Measurements from ENCODE around the gene RASGRF1. TPM values are rescaled to one million over a fixed set of nuclear protein-coding genes. Genes with fewer than 3 reads are reported as not detected.

Gene RASGRF1
- total and polyA plus RNA-seq, 9 of the 15 experiments (the other 6 are each of a cell fraction or from before 2014, with no cell fraction given), result 0.03 to 0.58 (median 0.06) TPM; not detected in 1

- H3K4me1 ChIP-seq (replicated peaks in 1 of 2; ENCODE audit: control insufficient read depth in 2 of 2, insufficient read depth in 2 of 2, low read length in 2 of 2), result peaks cover 8 to 14% of the 10 kb centered on the region in 2 experiments
- no TSS peak for BruUV-seq (replicated peaks)
- ATAC-seq, result no peak
- H3K4me3 ChIP-seq, result no peak overlapping the region
- H3K36me3 ChIP-seq (ENCODE audit: control insufficient read depth, insufficient read depth, low read length), result no peaks in the 10 kb centered on the region
- 67% methylated on average over 9 of the region's 9 CpGs for WGBS (ENCODE audit: insufficient coverage, low coverage, missing lambda C conversion rate)
- H4K20me1 ChIP-seq (replicated peaks; ENCODE audit: control insufficient read depth, insufficient read depth, low read length), result 0 out of 2 replicates have a peak, but pooled peaks cover 3% of the 10 kb centered on the region
- H3K27me3 ChIP-seq (ENCODE audit: control insufficient read depth in 2 of 2, insufficient read depth in 2 of 2, low read length in 2 of 2), result peaks cover 14 to 33% of the 10 kb centered on the region in 2 experiments; a peak in 4 of 5 replicates
- H3K27ac ChIP-seq (ENCODE audit: extremely low read depth, low read depth, low read length), result no peak overlapping the region
- H3K9me1 ChIP-seq (ENCODE audit: control insufficient read depth, insufficient read depth, low read length), result peaks cover 5% of the 10 kb centered on the region
- ChIA-PET POLR2A (no interaction called here), CTCF (ENCODE audit: low intra/inter-chr PET ratio) (no interaction called here)
- no peak overlapping the region for H3K9ac ChIP-seq (ENCODE audit: insufficient read depth in 1 of 2, low read depth in 2 of 2, low read length in 2 of 2)
- H3K9me3 ChIP-seq (replicated peaks; ENCODE audit: control insufficient read depth, insufficient read depth, low read depth, low read length), result no peaks in the 10 kb centered on the region
- H3K4me2 ChIP-seq (ENCODE audit: insufficient read depth, low read length), result no peak overlapping the region; the same call in 1 of the 2 replicates
- H2AFZ ChIP-seq (ENCODE audit: low read depth, low read length), result no peak overlapping the region
- in situ Hi-C loops (cut with MboI) (no loop called here), intact Hi-C loops (cut with micrococcal nuclease) (loop anchor here (10.0 kb wide), 1 partner anchor 248 kb away; no protein-coding TSS in a partner anchor)
- DNase-seq (ENCODE audit: extremely low read depth in 1 of 4, low spot score in 3 of 4), result no peak
- no peak for FAIRE-seq
- H3K79me2 ChIP-seq (ENCODE audit: control insufficient read depth, insufficient read depth, low read length), result no peaks in the 10 kb centered on the region
- TF ChIP-seq JUN (IDR thresholded peaks at IDR 0.05; ENCODE audit: borderline replicate concordance, low read depth, low read length) (no peak), JUN (CRISPR knock-in tag; IDR thresholded peaks at IDR 0.05; ENCODE audit: borderline replicate concordance) (no peak), POLR3A (IDR thresholded peaks at IDR 0.05; ENCODE audit: borderline replicate concordance, extremely low read depth, insufficient read depth, insufficient read length) (no peak), CBFB (CRISPR knock-in tag; IDR thresholded peaks at IDR 0.05) (no peak), NBN (IDR thresholded peaks at IDR 0.05; ENCODE audit: low read depth) (no peak), HNRNPLL (IDR thresholded peaks at IDR 0.05; ENCODE audit: low read depth, low read length, poor library complexity, severe bottlenecking) (no peak), GATAD2A (IDR thresholded peaks at IDR 0.05) (no peak), ZNF668 (CRISPR knock-in tag; IDR thresholded peaks at IDR 0.05) (no peak), ZNF121 (CRISPR knock-in tag; conservative IDR thresholded peaks at IDR 0.05) (no peak), ZNF766 (CRISPR knock-in tag; conservative IDR thresholded peaks at IDR 0.05) (no peak), CC2D1A (IDR thresholded peaks at IDR 0.05) (no peak), TRIM24 (IDR thresholded peaks at IDR 0.05) (no peak), ZNF282 (CRISPR knock-in tag; IDR thresholded peaks at IDR 0.05) (no peak), NFRKB (IDR thresholded peaks at IDR 0.05; ENCODE audit: low read depth) (no peak), U2AF2 (optimal IDR thresholded peaks at IDR 0.05; ENCODE audit: low read depth, low read length) (no peak), POLR2G (IDR thresholded peaks at IDR 0.05; ENCODE audit: low read depth, low read length) (no peak)
- TF ChIP-seq, protein P1, sequence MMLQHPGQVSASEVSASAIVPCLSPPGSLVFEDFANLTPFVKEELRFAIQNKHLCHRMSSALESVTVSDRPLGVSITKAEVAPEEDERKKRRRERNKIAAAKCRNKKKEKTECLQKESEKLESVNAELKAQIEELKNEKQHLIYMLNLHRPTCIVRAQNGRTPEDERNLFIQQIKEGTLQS (IDR thresholded peaks at IDR 0.05), result no peak
- TF ChIP-seq, protein P1 (CRISPR knock-in tag; conservative IDR thresholded peaks at IDR 0.05), result no peak
- TF ChIP-seq, protein P2, sequence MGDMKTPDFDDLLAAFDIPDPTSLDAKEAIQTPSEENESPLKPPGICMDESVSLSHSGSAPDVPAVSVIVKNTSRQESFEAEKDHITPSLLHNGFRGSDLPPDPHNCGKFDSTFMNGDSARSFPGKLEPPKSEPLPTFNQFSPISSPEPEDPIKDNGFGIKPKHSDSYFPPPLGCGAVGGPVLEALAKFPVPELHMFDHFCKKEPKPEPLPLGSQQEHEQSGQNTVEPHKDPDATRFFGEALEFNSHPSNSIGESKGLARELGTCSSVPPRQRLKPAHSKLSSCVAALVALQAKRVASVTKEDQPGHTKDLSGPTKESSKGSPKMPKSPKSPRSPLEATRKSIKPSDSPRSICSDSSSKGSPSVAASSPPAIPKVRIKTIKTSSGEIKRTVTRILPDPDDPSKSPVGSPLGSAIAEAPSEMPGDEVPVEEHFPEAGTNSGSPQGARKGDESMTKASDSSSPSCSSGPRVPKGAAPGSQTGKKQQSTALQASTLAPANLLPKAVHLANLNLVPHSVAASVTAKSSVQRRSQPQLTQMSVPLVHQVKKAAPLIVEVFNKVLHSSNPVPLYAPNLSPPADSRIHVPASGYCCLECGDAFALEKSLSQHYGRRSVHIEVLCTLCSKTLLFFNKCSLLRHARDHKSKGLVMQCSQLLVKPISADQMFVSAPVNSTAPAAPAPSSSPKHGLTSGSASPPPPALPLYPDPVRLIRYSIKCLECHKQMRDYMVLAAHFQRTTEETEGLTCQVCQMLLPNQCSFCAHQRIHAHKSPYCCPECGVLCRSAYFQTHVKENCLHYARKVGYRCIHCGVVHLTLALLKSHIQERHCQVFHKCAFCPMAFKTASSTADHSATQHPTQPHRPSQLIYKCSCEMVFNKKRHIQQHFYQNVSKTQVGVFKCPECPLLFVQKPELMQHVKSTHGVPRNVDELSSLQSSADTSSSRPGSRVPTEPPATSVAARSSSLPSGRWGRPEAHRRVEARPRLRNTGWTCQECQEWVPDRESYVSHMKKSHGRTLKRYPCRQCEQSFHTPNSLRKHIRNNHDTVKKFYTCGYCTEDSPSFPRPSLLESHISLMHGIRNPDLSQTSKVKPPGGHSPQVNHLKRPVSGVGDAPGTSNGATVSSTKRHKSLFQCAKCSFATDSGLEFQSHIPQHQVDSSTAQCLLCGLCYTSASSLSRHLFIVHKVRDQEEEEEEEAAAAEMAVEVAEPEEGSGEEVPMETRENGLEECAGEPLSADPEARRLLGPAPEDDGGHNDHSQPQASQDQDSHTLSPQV (IDR thresholded peaks at IDR 0.05), result no peak
These were observed 88.0 kb downstream of the RASGRF1 start for GRCh38 chr15:79002581-79002980.
